T follicular helper cell (primary cell): Measurements from ENCODE around the gene C20orf141.

Experiments used
- DNase-seq: peaks from one replicate; pipeline ENCODE4 v3.0.0-alpha.2; 2020; ENCODE audit warnings: low read depth

Gene C20orf141

GRCh38 chr20:2849529-2849928, 34.7 kb downstream of the C20orf141 start:
- no peak for DNase-seq

GRCh38 chr20:2851086-2851485, 36.3 kb downstream of the C20orf141 start:
- DNase-seq, result no peak

- no peak for DNase-seq
These were observed 43.8 kb downstream of the C20orf141 start for GRCh38 chr20:2858591-2858990.

- DNase-seq, result no peak
These were observed 44.7 kb downstream of the C20orf141 start for GRCh38 chr20:2859330-2860121.

GRCh38 chr20:2864626-2865025, 49.8 kb downstream of the C20orf141 start:
- DNase-seq, result no peak

GRCh38 chr20:2865101-2865500, 50.3 kb downstream of the C20orf141 start:
- DNase-seq, result no peak
